Esophagus mucosa (tissue), 1 donor: ENCODE measurements around the gene OBI1. TPM values are rescaled to one million over a fixed set of nuclear protein-coding genes. Genes with fewer than 3 reads are reported as not detected.

Experiments used
- ATAC-seq: fragments of 200-7000 bp; cut with Tn5 transposase; one replicate; pipeline ENCODE4 v1.9.1; 2020
- total RNA-seq: library from RNA; stranded (reverse); gene quantifications from one replicate; pipeline ENCODE4 v1.2.4, GENCODE V29; 2023
- donor health status: DM: yes; HTN: yes; CAD: no.

OBI1 gene
- 5.2 TPM for total RNA-seq

GRCh38 chr13:78658630-78659449, at the start of gene OBI1:
Gene OBI1, minus strand, starts transcription at chr13:78659155. Its CDS starts 35 bp downstream, at chr13:78659120.
- ATAC-seq = peak; percentile 99

GRCh38 chr13:78701383-78701782, 42.4 kb upstream of the OBI1 start:
- no peak for ATAC-seq

GRCh38 chr13:78700121-78700910, 41.4 kb upstream of the OBI1 start:
- no peak for ATAC-seq

- no peak for ATAC-seq
Measured at GRCh38 chr13:78689011-78689410, 30.1 kb upstream of the OBI1 start.

GRCh38 chr13:78686461-78686860, 27.5 kb upstream of the OBI1 start:
- no peak for ATAC-seq

GRCh38 chr13:78680576-78681350, 21.8 kb upstream of the OBI1 start:
- ATAC-seq = no peak

- ATAC-seq = no peak
Measured at GRCh38 chr13:78680115-78680561, 21.2 kb upstream of the OBI1 start.

GRCh38 chr13:78679329-78679728, 20.4 kb upstream of the OBI1 start:
- no peak for ATAC-seq

GRCh38 chr13:78675112-78675511, 16.2 kb upstream of the OBI1 start:
- no peak for ATAC-seq

- ATAC-seq = no peak
Measured at GRCh38 chr13:78674638-78675037, 15.7 kb upstream of the OBI1 start.

- no peak for ATAC-seq
Measured at GRCh38 chr13:78662467-78662866, 3.5 kb upstream of the OBI1 start.

GRCh38 chr13:78660495-78660857, 1.5 kb upstream of the OBI1 start:
- ATAC-seq = no peak

- no peak for ATAC-seq
Measured at GRCh38 chr13:78659732-78660494, 958 bp upstream of the OBI1 start.

- ATAC-seq = no peak
Measured at GRCh38 chr13:78659450-78659730, 435 bp upstream of the OBI1 start.

GRCh38 chr13:78657699-78658629, 991 bp downstream of the OBI1 start:
- ATAC-seq = peak; percentile 44

GRCh38 chr13:78655906-78656305, 3.0 kb downstream of the OBI1 start:
- ATAC-seq = no peak

GRCh38 chr13:78655007-78655406, 3.9 kb downstream of the OBI1 start:
- no peak for ATAC-seq

- no peak for ATAC-seq
Measured at GRCh38 chr13:78652651-78653050, 6.3 kb downstream of the OBI1 start.

GRCh38 chr13:78650717-78651083, 8.3 kb downstream of the OBI1 start:
- no peak for ATAC-seq

GRCh38 chr13:78649997-78650716, 8.8 kb downstream of the OBI1 start:
- ATAC-seq = no peak
